HUES48 (cell line): Measurements from ENCODE around the gene GPR37.

ENCODE experiments used
- H3K27ac ChIP-seq: one replicate; pipeline ENCODE4 v1.7.0; 2013; ENCODE audit warnings: low read depth, low read length, inconsistent platforms
- H3K27me3 ChIP-seq: 2 replicates; pipeline ENCODE4 v1.6.1; 2013; ENCODE audit warnings: mild to moderate bottlenecking, low read length; ENCODE audit not compliant: control insufficient read depth, insufficient read depth
- H3K36me3 ChIP-seq: 2 replicates; pipeline ENCODE4 v1.6.1; 2013; ENCODE audit warnings: low read length; ENCODE audit not compliant: control insufficient read depth, insufficient read depth
- H3K4me1 ChIP-seq: 2 replicates; pipeline ENCODE4 v1.6.1; 2013; ENCODE audit warnings: mild to moderate bottlenecking, low read length; ENCODE audit not compliant: control insufficient read depth, insufficient read depth
- H3K4me3 ChIP-seq: 2 replicates; pipeline ENCODE4 v1.5.1; 2013; ENCODE audit warnings: mild to moderate bottlenecking, low read depth, low read length
- H3K9ac ChIP-seq: 2 replicates; pipeline ENCODE4 v1.6.1; 2013; ENCODE audit warnings: mild to moderate bottlenecking, low read depth, low read length, moderate library complexity
- H3K9me3 ChIP-seq: 2 replicates; pipeline ENCODE4 v1.6.1; 2013; ENCODE audit warnings: low read length; ENCODE audit not compliant: control insufficient read depth, insufficient read depth

GPR37 gene

DNA sequence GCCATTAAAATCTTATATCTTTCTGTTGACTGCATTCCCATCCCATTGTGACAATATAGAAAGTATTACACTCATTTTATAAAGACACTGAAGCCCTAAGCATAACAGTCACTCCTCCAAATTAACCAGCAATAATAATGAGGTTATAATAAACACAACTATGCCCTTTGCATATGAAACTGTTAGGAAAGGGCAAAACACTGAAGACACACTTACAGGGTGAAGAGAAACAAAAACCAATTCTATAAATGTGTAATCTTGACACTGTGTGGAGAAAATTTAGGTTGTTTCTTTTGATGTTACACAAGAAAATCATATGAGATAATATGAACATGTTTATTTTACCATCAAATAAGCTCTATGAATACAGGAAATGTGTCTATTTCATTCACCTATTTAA is 14.0 kb upstream of the GPR37 start:
- Histone ChIP-seq H3K4me1 (peaks cover 13% of the 10 kb centered on the region), H3K9me3 (no peaks in the 10 kb centered on the region), H3K9ac (no peak overlapping the region), H3K27me3 (no peaks in the 10 kb centered on the region), H3K36me3 (no peaks in the 10 kb centered on the region), H3K27ac (no peak overlapping the region), H3K4me3 (no peak overlapping the region)

- no peak overlapping the region for H3K9ac ChIP-seq
- no peaks in the 10 kb centered on the region for H3K9me3 ChIP-seq
- H3K27me3 ChIP-seq, result no peaks in the 10 kb centered on the region
- H3K36me3 ChIP-seq, result no peaks in the 10 kb centered on the region
- peaks cover 13% of the 10 kb centered on the region for H3K4me1 ChIP-seq
- H3K27ac ChIP-seq, result no peak overlapping the region
- no peak overlapping the region for H3K4me3 ChIP-seq
Observed at GRCh38 chr7:124779194-124779593, 13.6 kb upstream of the GPR37 start.

DNA sequence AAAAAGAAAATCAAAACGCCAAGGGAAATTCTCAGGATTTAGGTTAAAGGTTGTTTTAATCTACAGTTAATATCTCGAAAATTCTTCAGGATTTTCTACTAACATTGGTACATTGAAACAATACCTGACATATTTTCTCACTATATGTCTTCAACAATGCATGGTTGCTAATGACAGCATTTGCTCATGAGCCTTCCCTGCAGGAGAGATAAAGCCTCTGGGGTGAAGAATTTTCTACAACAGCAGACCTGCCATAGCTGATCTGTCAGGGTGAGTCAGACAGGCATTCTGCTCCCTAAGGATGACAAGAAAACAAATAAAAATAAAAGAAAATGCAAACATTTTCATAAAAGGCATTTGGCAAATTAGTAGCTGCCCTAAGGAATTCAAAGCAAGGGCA is 11.7 kb upstream of the GPR37 start:
- H3K4me1 ChIP-seq, result peaks cover 7% of the 10 kb centered on the region
- H3K36me3 ChIP-seq, result no peaks in the 10 kb centered on the region
- no peak overlapping the region for H3K27ac ChIP-seq
- no peak overlapping the region for H3K4me3 ChIP-seq
- H3K27me3 ChIP-seq, result no peaks in the 10 kb centered on the region
- no peaks in the 10 kb centered on the region for H3K9me3 ChIP-seq
- no peak overlapping the region for H3K9ac ChIP-seq

GRCh38 chr7:124776153-124776552 is 10.6 kb upstream of the GPR37 start:
- H3K9ac ChIP-seq, result no peak overlapping the region
- H3K27ac ChIP-seq, result no peak overlapping the region
- H3K36me3 ChIP-seq, result no peaks in the 10 kb centered on the region
- H3K4me1 ChIP-seq, result no peaks in the 10 kb centered on the region
- H3K27me3 ChIP-seq, result no peaks in the 10 kb centered on the region
- H3K9me3 ChIP-seq, result no peaks in the 10 kb centered on the region
- no peak overlapping the region for H3K4me3 ChIP-seq

GRCh38 chr7:124775422-124775821 is 9.8 kb upstream of the GPR37 start:
- no peaks in the 10 kb centered on the region for H3K9me3 ChIP-seq
- no peak overlapping the region for H3K9ac ChIP-seq
- no peak overlapping the region for H3K4me3 ChIP-seq
- H3K27me3 ChIP-seq, result no peaks in the 10 kb centered on the region
- H3K36me3 ChIP-seq, result no peaks in the 10 kb centered on the region
- peaks cover 3% of the 10 kb centered on the region; the same call in 1 of the 2 replicates for H3K4me1 ChIP-seq
- H3K27ac ChIP-seq, result no peak overlapping the region

DNA sequence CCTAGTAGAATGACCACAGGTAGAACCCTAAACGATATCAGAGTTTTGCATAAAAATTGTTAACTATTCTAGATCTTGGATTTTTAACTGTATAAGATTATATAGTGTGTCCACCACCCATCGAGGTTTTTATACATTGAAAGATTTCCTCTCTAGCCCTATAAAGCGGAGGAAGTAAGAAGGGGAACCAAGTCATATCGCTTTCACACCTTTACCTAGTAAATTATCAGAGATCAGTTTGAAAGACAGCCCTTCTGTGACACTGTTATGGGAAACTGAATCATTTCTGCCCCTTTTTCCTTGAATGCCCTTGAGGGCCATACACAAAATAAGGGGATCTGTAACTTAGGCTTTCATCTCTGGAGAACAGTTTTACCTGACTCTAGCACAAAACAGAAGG is 8.3 kb upstream of the GPR37 start:
- Histone ChIP-seq H3K27ac (no peak overlapping the region), H3K27me3 (no peaks in the 10 kb centered on the region), H3K36me3 (no peaks in the 10 kb centered on the region), H3K4me3 (no peak overlapping the region), H3K9ac (no peak overlapping the region), H3K4me1 (peaks cover 6% of the 10 kb centered on the region; the same call in 1 of the 2 replicates), H3K9me3 (no peaks in the 10 kb centered on the region)

DNA sequence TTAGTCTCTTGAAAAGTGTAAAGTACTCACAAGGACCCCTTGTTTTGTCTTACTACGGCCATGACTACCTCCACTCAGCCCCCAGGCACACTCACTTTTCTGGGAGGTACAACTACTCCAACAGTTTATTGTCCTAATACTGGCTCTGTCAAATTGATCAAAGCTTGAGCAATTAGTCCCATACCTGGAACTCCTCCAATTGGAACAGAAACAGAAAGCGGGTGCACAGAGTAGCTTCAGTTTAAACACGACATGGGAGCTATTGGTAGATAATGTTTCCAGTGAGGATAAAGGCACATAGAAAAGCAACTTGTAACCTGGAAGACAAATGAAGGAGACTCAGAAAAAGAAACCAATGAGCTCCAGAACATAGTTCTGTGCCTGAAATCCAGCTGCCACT is 7.7 kb upstream of the GPR37 start:
- Histone ChIP-seq H3K27me3 (no peaks in the 10 kb centered on the region), H3K9me3 (no peaks in the 10 kb centered on the region), H3K4me3 (no peak overlapping the region), H3K9ac (no peak overlapping the region), H3K4me1 (peaks cover 6% of the 10 kb centered on the region; the same call in 1 of the 2 replicates), H3K27ac (no peak overlapping the region), H3K36me3 (no peaks in the 10 kb centered on the region)

DNA sequence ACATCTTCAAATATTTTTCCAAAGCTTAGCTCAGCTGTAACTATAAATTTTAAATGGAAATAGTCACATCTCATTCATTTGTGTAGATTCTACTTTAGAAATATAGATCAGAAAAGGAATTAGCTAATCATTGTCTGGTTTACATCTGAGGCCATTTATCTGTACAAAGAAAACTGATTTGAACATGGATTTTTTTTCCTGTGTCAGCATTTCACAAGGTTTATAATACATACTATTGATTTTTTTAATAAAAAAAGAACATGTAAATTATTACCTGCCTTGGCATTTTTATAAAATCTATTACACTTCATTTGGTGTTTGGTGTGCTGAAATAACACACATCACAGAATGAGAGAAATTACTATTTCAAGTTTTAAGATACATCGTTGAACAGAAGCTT is 3.5 kb upstream of the GPR37 start:
- H3K27me3 ChIP-seq, result peaks cover 13% of the 10 kb centered on the region

GRCh38 chr7:124768525-124768924 is 2.9 kb upstream of the GPR37 start:
- Histone ChIP-seq H3K4me1 (peaks cover 10% of the 10 kb centered on the region), H3K4me3 (no peak overlapping the region), H3K36me3 (no peaks in the 10 kb centered on the region), H3K9me3 (no peaks in the 10 kb centered on the region), H3K9ac (no peak overlapping the region), H3K27ac (no peak overlapping the region), H3K27me3 (peaks cover 19% of the 10 kb centered on the region)

More for the DNA sequence above, 3.5 kb upstream of the GPR37 start:
- H3K4me1 ChIP-seq, result peaks cover 6% of the 10 kb centered on the region
- no peak overlapping the region for H3K4me3 ChIP-seq
- no peaks in the 10 kb centered on the region for H3K9me3 ChIP-seq
- no peaks in the 10 kb centered on the region for H3K36me3 ChIP-seq
- no peak overlapping the region for H3K9ac ChIP-seq
- H3K27ac ChIP-seq, result no peak overlapping the region

GRCh38 chr7:124764847-124765400 is 668 bp downstream of the GPR37 start:
- Histone ChIP-seq H3K27ac (peak overlapping the region; percentile 78), H3K27me3 (peaks cover 31% of the 10 kb centered on the region), H3K4me1 (peaks cover 8% of the 10 kb centered on the region; the same call in 1 of the 2 replicates), H3K9me3 (no peaks in the 10 kb centered on the region), H3K36me3 (no peaks in the 10 kb centered on the region), H3K4me3 (peak overlapping the region; percentile 97), H3K9ac (no peak overlapping the region)

GRCh38 chr7:124764051-124764846 is 1.3 kb downstream of the GPR37 start:
- Histone ChIP-seq H3K9me3 (no peaks in the 10 kb centered on the region), H3K4me3 (peak overlapping the region; percentile 97), H3K9ac (no peak overlapping the region), H3K27ac (no peak overlapping the region), H3K36me3 (no peaks in the 10 kb centered on the region), H3K4me1 (peaks cover 8% of the 10 kb centered on the region; the same call in 1 of the 2 replicates), H3K27me3 (peaks cover 31% of the 10 kb centered on the region)
